Subcutaneous abdominal adipose tissue (tissue), 5 donors: ENCODE measurements around the gene MAGEB17.

ENCODE experiments used
- H3K27ac ChIP-seq: one replicate; pipeline ENCODE4 v1.7.0; 2013; ENCODE audit warnings: low read depth, mild to moderate bottlenecking, inconsistent platforms, low read length, moderate library complexity
- H3K27me3 ChIP-seq, 5 donors: one replicate each; pipeline ENCODE4 v1.7.0; 2013; ENCODE audit warnings: low read length in 5 of 5, inconsistent platforms in 1 of 5; ENCODE audit not compliant: control insufficient read depth in 5 of 5, insufficient read depth in 4 of 5
- H3K36me3 ChIP-seq, 5 donors: one replicate each; pipeline ENCODE4 v1.7.0; 2013; ENCODE audit warnings: low read length in 5 of 5; ENCODE audit not compliant: control insufficient read depth in 5 of 5, insufficient read depth in 5 of 5
- H3K4me1 ChIP-seq, 5 donors: one replicate each; pipeline ENCODE4 v1.7.0; 2013; ENCODE audit warnings: low read length in 5 of 5, mild to moderate bottlenecking in 3 of 5, moderate library complexity in 1 of 5; ENCODE audit not compliant: control insufficient read depth in 5 of 5, insufficient read depth in 5 of 5
- H3K4me3 ChIP-seq, 5 donors: one replicate each; pipeline ENCODE4 v1.7.0; 2013; ENCODE audit warnings: low read length in 5 of 5, low read depth in 1 of 5
- H3K9ac ChIP-seq, 5 donors: one replicate each; pipeline ENCODE4 v1.7.0; 2013; ENCODE audit warnings: low read length in 5 of 5, mild to moderate bottlenecking in 4 of 5, moderate library complexity in 3 of 5
- H3K9me3 ChIP-seq, 5 donors: one replicate each; pipeline ENCODE4 v1.7.0; 2013; ENCODE audit warnings: low read length in 5 of 5; ENCODE audit not compliant: control insufficient read depth in 5 of 5
- donor health status: healthy.
- donor health status: healthy.
- donor health status: healthy.
- donor health status: healthy.
- donor health status: healthy.

Gene MAGEB17

GRCh38 chrX:16167181-16167580, at the start of gene MAGEB17:
Gene MAGEB17 (plus strand): TSS chrX:16167481. CDS start chrX:16170383, 2,902 bp downstream.
- no peak within 1 kb of the TSS for H3K4me3 ChIP-seq
- H3K9me3 ChIP-seq: peaks cover 0 to 6% (median 1%) of the 10 kb centered on the region in 5 donors
- no peak within 1 kb of the TSS for H3K9ac ChIP-seq
- no peaks in the 10 kb centered on the region for H3K36me3 ChIP-seq
- H3K27ac ChIP-seq: no peak within 1 kb of the TSS
- no peaks in the 10 kb centered on the region for H3K4me1 ChIP-seq
- H3K27me3 ChIP-seq: peaks cover 0 to 18% (median 15%) of the 10 kb centered on the region in 5 donors

GRCh38 chrX:16119353-16120220, 47.7 kb upstream of the MAGEB17 start:
- Histone ChIP-seq H3K9me3 (peaks cover 2 to 18% (median 9%) of the 10 kb centered on the region in 5 donors), H3K4me1 (peaks cover 0 to 4% (median 0%) of the 10 kb centered on the region in 5 donors), H3K27ac (no peak overlapping the region), H3K27me3 (peaks cover 3 to 17% (median 5%) of the 10 kb centered on the region in 5 donors), H3K9ac (no peak overlapping the region), H3K36me3 (no peaks in the 10 kb centered on the region), H3K4me3 (no peak overlapping the region)

GRCh38 chrX:16120431-16120830, 46.9 kb upstream of the MAGEB17 start:
- Histone ChIP-seq H3K9me3 (peaks cover 2 to 18% (median 9%) of the 10 kb centered on the region in 5 donors), H3K27ac (no peak overlapping the region), H3K27me3 (peaks cover 4 to 17% (median 8%) of the 10 kb centered on the region in 5 donors), H3K4me3 (no peak overlapping the region), H3K9ac (no peak overlapping the region), H3K4me1 (peaks cover 0 to 2% (median 0%) of the 10 kb centered on the region in 5 donors), H3K36me3 (no peaks in the 10 kb centered on the region)

- Histone ChIP-seq H3K9ac (no peak within 1 kb of the TSS), H3K9me3 (peaks cover 0 to 11% (median 7%) of the 10 kb centered on the region in 5 donors), H3K36me3 (no peaks in the 10 kb centered on the region), H3K27me3 (peaks cover 10 to 29% (median 18%) of the 10 kb centered on the region in 5 donors), H3K27ac (no peak within 1 kb of the TSS), H3K4me3 (no peak within 1 kb of the TSS), H3K4me1 (peaks cover 0 to 2% (median 0%) of the 10 kb centered on the region in 5 donors)
Observed at GRCh38 chrX:16123222-16123786, 44.0 kb upstream of the MAGEB17 start, which contains the start of gene GRPR. Gene GRPR (plus strand): TSS chrX:16123565. CDS start chrX:16123954, 389 bp downstream.

GRCh38 chrX:16124201-16124600, 43.1 kb upstream of the MAGEB17 start:
- Histone ChIP-seq H3K4me3 (no peak overlapping the region), H3K27ac (no peak overlapping the region), H3K9me3 (peaks cover 0 to 4% (median 3%) of the 10 kb centered on the region in 5 donors), H3K27me3 (peaks cover 10 to 29% (median 18%) of the 10 kb centered on the region in 5 donors), H3K36me3 (no peaks in the 10 kb centered on the region), H3K9ac (no peak overlapping the region), H3K4me1 (peaks cover 0 to 2% (median 0%) of the 10 kb centered on the region in 5 donors)

GRCh38 chrX:16125520-16126149, 41.6 kb upstream of the MAGEB17 start:
- no peaks in the 10 kb centered on the region for H3K9me3 ChIP-seq
- H3K27ac ChIP-seq: no peak overlapping the region
- H3K4me1 ChIP-seq: peaks cover 0 to 2% (median 0%) of the 10 kb centered on the region in 5 donors
- H3K27me3 ChIP-seq: peaks cover 10 to 29% (median 18%) of the 10 kb centered on the region in 5 donors
- H3K4me3 ChIP-seq: no peak overlapping the region
- no peak overlapping the region for H3K9ac ChIP-seq
- H3K36me3 ChIP-seq: no peaks in the 10 kb centered on the region

GRCh38 chrX:16130707-16131106, 36.6 kb upstream of the MAGEB17 start:
- Histone ChIP-seq H3K9me3 (no peaks in the 10 kb centered on the region), H3K36me3 (no peaks in the 10 kb centered on the region), H3K4me3 (no peak overlapping the region), H3K4me1 (no peaks in the 10 kb centered on the region), H3K27me3 (peaks cover 5 to 17% (median 8%) of the 10 kb centered on the region in 5 donors), H3K9ac (no peak overlapping the region), H3K27ac (no peak overlapping the region)

GRCh38 chrX:16134936-16135335, 32.3 kb upstream of the MAGEB17 start:
- Histone ChIP-seq H3K4me3 (no peak overlapping the region), H3K36me3 (no peaks in the 10 kb centered on the region), H3K9ac (no peak overlapping the region), H3K27me3 (peaks cover 0 to 5% (median 3%) of the 10 kb centered on the region in 5 donors), H3K4me1 (no peaks in the 10 kb centered on the region), H3K27ac (no peak overlapping the region), H3K9me3 (no peaks in the 10 kb centered on the region)

- H3K36me3 ChIP-seq: no peaks in the 10 kb centered on the region
- H3K27me3 ChIP-seq: peaks cover 0 to 8% (median 3%) of the 10 kb centered on the region in 5 donors
- H3K27ac ChIP-seq: no peak overlapping the region
- H3K4me3 ChIP-seq: no peak overlapping the region
- H3K9me3 ChIP-seq: no peaks in the 10 kb centered on the region
- no peaks in the 10 kb centered on the region for H3K4me1 ChIP-seq
- H3K9ac ChIP-seq: no peak overlapping the region
Observed at GRCh38 chrX:16136080-16136479, 31.2 kb upstream of the MAGEB17 start.
